ENCODE measurements around the gene ZNF688.
"Not testable (repeated sequence)": the region's sequence is repeated elsewhere in the genome, so short reads cannot be mapped to it uniquely, and the experiment has no call there.

DNA sequence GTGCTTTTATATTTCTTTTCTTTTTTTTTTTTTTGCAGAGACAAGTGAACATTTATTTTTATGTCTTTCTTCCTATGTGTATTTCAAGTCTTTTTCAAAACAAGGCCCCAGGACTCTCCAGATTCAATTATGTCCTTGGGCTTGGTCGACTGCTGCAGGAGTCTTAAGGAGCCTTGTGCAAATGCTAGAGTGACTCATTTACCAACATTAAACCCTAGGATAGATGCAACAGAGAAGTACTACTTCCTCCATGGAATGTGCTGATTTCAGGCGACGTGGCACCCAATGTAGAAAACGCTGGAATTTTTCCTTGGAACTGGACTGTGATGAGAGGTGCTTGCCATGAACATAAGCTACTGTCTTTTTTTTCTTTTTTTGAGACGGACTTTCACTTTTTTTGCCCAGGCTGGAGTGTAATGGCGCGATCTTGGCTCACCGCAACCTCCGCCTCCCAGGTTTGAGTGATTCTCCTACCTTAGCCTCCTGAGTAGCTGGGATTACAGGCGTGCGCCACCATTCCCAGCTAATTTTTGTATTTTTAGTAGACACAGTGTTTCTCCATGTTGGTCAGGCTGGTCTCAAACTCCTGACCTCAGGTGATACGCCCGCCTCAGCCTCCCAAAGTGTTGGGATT, 35.0 kb downstream of the ZNF688 start:
- TF ChIP-seq, protein P1, sequence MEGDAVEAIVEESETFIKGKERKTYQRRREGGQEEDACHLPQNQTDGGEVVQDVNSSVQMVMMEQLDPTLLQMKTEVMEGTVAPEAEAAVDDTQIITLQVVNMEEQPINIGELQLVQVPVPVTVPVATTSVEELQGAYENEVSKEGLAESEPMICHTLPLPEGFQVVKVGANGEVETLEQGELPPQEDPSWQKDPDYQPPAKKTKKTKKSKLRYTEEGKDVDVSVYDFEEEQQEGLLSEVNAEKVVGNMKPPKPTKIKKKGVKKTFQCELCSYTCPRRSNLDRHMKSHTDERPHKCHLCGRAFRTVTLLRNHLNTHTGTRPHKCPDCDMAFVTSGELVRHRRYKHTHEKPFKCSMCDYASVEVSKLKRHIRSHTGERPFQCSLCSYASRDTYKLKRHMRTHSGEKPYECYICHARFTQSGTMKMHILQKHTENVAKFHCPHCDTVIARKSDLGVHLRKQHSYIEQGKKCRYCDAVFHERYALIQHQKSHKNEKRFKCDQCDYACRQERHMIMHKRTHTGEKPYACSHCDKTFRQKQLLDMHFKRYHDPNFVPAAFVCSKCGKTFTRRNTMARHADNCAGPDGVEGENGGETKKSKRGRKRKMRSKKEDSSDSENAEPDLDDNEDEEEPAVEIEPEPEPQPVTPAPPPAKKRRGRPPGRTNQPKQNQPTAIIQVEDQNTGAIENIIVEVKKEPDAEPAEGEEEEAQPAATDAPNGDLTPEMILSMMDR (IDR thresholded peaks at IDR 0.05; ENCODE audit: insufficient read depth, low read depth, low read length): not testable (repeated sequence)
- TF ChIP-seq EZH2 (IDR thresholded peaks at IDR 0.05; ENCODE audit: insufficient read depth, low read length): not testable (repeated sequence)

All from astrocyte (in vitro differentiated cells and primary cell).